ENCODE measurements around the gene SEBOX.

DNA sequence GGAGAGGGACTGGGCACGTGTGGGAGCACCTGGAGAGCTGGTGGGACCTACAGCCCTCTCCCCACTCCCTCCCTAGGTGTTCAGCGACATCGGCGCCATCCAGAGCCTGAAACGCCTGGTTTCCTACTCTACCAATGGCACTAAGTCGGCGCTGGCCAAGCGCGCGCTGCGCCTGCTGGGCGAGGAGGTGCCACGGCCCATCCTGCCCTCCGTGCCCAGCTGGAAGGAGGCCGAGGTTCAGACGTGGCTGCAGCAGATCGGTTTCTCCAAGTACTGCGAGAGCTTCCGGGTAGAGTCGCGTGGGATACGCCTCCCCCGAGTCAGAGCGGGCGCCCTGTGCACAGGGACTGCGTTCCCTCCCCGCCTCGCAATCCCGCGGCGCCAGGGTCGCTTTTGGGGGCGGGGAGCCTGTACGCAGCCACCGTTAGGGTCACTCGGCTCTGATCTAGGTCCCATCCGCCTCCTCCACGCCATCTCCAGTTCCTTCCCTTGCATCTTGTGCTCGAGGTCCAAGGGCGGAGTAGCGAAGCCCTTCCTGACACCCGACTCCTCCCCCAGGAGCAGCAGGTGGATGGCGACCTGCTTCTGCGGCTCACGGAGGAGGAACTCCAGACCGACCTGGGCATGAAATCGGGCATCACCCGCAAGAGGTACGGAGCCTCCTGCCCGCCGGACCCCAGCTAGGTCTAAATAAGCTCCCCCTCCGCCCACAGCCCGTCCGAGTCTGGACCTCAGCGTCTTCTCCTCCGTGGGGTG lies 19.5 kb upstream of the SEBOX start:
- TF ChIP-seq SP1 (IDR thresholded peaks at IDR 0.05) (no peak), ZNF384 (IDR thresholded peaks at IDR 0.05) (no peak), BHLHE40 (IDR thresholded peaks at IDR 0.05; ENCODE audit: borderline replicate concordance) (no peak)
